Upper lobe of right lung (tissue), 1 donor: ENCODE measurements around the gene IRGC. TPM values are rescaled to one million over a fixed set of nuclear protein-coding genes. Genes with fewer than 3 reads are reported as not detected.
A peak's percentile ranks its signal among the peaks of the same experiment; 100 is the strongest.

Experiments used
- ATAC-seq: fragments of 200-7000 bp; cut with Tn5 transposase; one replicate; pipeline ENCODE4 v1.9.1; 2020; ENCODE audit warnings: mild to moderate bottlenecking, moderate library complexity
- DNase-seq: peaks from one replicate; pipeline ENCODE4 v3.0.0-alpha.2; 2020
- H3K27ac ChIP-seq: fragments of 200-600 bp; one replicate; pipeline ENCODE4 v1.8.0; 2022
- H3K27me3 ChIP-seq: fragments of 200-600 bp; one replicate; pipeline ENCODE4 v1.8.0; 2022; ENCODE audit warnings: mild to moderate bottlenecking
- H3K36me3 ChIP-seq: fragments of 200-600 bp; one replicate; pipeline ENCODE4 v1.8.0; 2022
- H3K4me1 ChIP-seq: fragments of 200-600 bp; one replicate; pipeline ENCODE4 v1.8.0; 2022
- H3K4me3 ChIP-seq: fragments of 200-600 bp; one replicate; pipeline ENCODE4 v1.8.0; 2022; ENCODE audit warnings: mild to moderate bottlenecking
- H3K9me3 ChIP-seq: fragments of 200-600 bp; one replicate; pipeline ENCODE4 v1.8.0; 2022
- CTCF ChIP-seq: fragments of 200-600 bp; IDR thresholded peaks from one replicate; pipeline ENCODE4 v1.8.0; 2022; ENCODE audit warnings: antibody characterized with exemption
- intact Hi-C: fragments of 100-400 bp; cut with DNase I; formaldehyde crosslinking; loops from one replicate; pipeline ENCODE4 v1.11.0; 2022
- total RNA-seq: library from RNA; stranded (reverse); fragmentation: NEBNext Ultra II Directional; extraction: Animal tissue kit (Norgen Biotek cat#: 25700); gene quantifications from one replicate; pipeline ENCODE4 v1.2.1, GENCODE V29; 2021
- donor health status: DM: no; HTN: yes; CAD: no; lungs with severe emphysema.

Gene IRGC
- total RNA-seq, 1 donor from 2014 or later, result not detected

GRCh38 chr19:43720936-43721335 lies 5.1 kb downstream of the IRGC start:
- Histone ChIP-seq H3K27me3 (no peaks in the 10 kb centered on the region), H3K27ac (no peak overlapping the region), H3K9me3 (no peaks in the 10 kb centered on the region), H3K36me3 (no peaks in the 10 kb centered on the region), H3K4me1 (no peaks in the 10 kb centered on the region), H3K4me3 (no peak overlapping the region)
- intact Hi-C loops, result no loop called here
- DNase-seq (no peak), ATAC-seq (peak; percentile 37)
- TF ChIP-seq CTCF, result no peak

GRCh38 chr19:43721469-43722048 lies 5.7 kb downstream of the IRGC start:
- ATAC-seq (no peak), DNase-seq (no peak)
- Histone ChIP-seq H3K27me3 (no peaks in the 10 kb centered on the region), H3K9me3 (no peaks in the 10 kb centered on the region), H3K36me3 (no peaks in the 10 kb centered on the region), H3K4me3 (no peak overlapping the region), H3K4me1 (no peaks in the 10 kb centered on the region), H3K27ac (no peak overlapping the region)
- no peak for TF ChIP-seq CTCF
- intact Hi-C loops, result no loop called here

GRCh38 chr19:43723588-43723987 lies 7.7 kb downstream of the IRGC start:
- Histone ChIP-seq H3K4me1 (no peaks in the 10 kb centered on the region), H3K27me3 (no peaks in the 10 kb centered on the region), H3K4me3 (no peak overlapping the region), H3K9me3 (no peaks in the 10 kb centered on the region), H3K36me3 (peaks cover 6% of the 10 kb centered on the region), H3K27ac (no peak overlapping the region)
- no peak for DNase-seq
- peak; percentile 26 for TF ChIP-seq CTCF
- intact Hi-C loops, result no loop called here
- ATAC-seq, result peak; percentile 24

GRCh38 chr19:43724896-43725295 lies 9.0 kb downstream of the IRGC start:
- intact Hi-C loops, result no loop called here

GRCh38 chr19:43725468-43725867 lies 9.6 kb downstream of the IRGC start:
- no peak overlapping the region for H3K27ac ChIP-seq
- H3K27me3 ChIP-seq, result no peaks in the 10 kb centered on the region
- no peak for DNase-seq
- peaks cover 21% of the 10 kb centered on the region for H3K36me3 ChIP-seq
- H3K9me3 ChIP-seq, result no peaks in the 10 kb centered on the region
- ATAC-seq, result no peak
- intact Hi-C loops, result no loop called here
- no peak for TF ChIP-seq CTCF
- no peak overlapping the region for H3K4me3 ChIP-seq
- H3K4me1 ChIP-seq, result no peaks in the 10 kb centered on the region

More at GRCh38 chr19:43724896-43725295, 9.0 kb downstream of the IRGC start:
- H3K4me3 ChIP-seq, result no peak overlapping the region
- H3K27me3 ChIP-seq, result no peaks in the 10 kb centered on the region
- no peaks in the 10 kb centered on the region for H3K9me3 ChIP-seq
- TF ChIP-seq CTCF, result no peak
- DNase-seq, result no peak
- ATAC-seq, result no peak
- H3K4me1 ChIP-seq, result no peaks in the 10 kb centered on the region
- H3K27ac ChIP-seq, result no peak overlapping the region
- peaks cover 15% of the 10 kb centered on the region for H3K36me3 ChIP-seq
